Right cardiac atrium (tissue), 5 donors: ENCODE data around the gene SERTAD1. TPM values are rescaled to one million over a fixed set of nuclear protein-coding genes. Genes with fewer than 3 reads are reported as not detected.

Source experiments
- ATAC-seq, 2 donors: fragments of 200-7000 bp; cut with Tn5 transposase; one replicate each; pipeline versions ENCODE4 v1.8.0 to v1.9.1; 2020; ENCODE audit warnings: moderate library complexity in 2 of 2, mild to moderate bottlenecking in 1 of 2
- DNase-seq, 3 donors: peaks; one replicate each; pipeline ENCODE4 v3.0.0-alpha.2; 2020
- H3K27ac ChIP-seq: one replicate; pipeline ENCODE4 v1.5.1; 2013; ENCODE audit warnings: mild to moderate bottlenecking, low read length, control low read depth, moderate library complexity
- H3K27me3 ChIP-seq: one replicate; pipeline ENCODE4 v1.6.1; 2013; ENCODE audit not compliant: control insufficient read depth, insufficient read depth
- H3K4me1 ChIP-seq: one replicate; pipeline ENCODE4 v1.6.1; 2013; ENCODE audit warnings: low read length; ENCODE audit not compliant: control insufficient read depth, insufficient read depth
- H3K4me3 ChIP-seq: one replicate; pipeline ENCODE4 v1.5.1; 2013; ENCODE audit warnings: low read length, control low read depth
- H3K9me3 ChIP-seq: one replicate; pipeline ENCODE4 v1.6.1; 2013; ENCODE audit warnings: low read length; ENCODE audit not compliant: control insufficient read depth
- WGBS: extraction: QIAGEN DNeasy Blood & Tissue Kit; methylation state at CpG from one replicate; pipeline ENCODE4 v1.1.7; 2013; 5-methylcytosine and 5-hydroxymethylcytosine counted together
- intact Hi-C, 4 donors: fragments of 100-400 bp; cut with DNase I; formaldehyde crosslinking; loops; one replicate each; pipeline versions ENCODE4 v1.11.0 to v1.14.0; 2022 to 2023
- polyA plus RNA-seq: library from polyadenylated mRNA; stranded (reverse); fragments of 200-250 nt; gene quantifications from one replicate; pipeline ENCODE4 v1.2.3, GENCODE V29; 2013
- total RNA-seq, 4 donors: library from RNA; stranded (reverse); fragmentation: NEBNext Ultra II Directional; extraction: Animal tissue kit (Norgen Biotek cat#: 25700); gene quantifications; one replicate each; pipeline ENCODE4 v1.2.1, GENCODE V29; 2021
- donor health status: healthy with polysubstance abuse.
- donor health status: DM: no; HTN: yes; CAD: no.
- donor health status: DM: no; HTN: no; CAD: no.
- donor health status: DM: no; HTN: yes; CAD: no; lungs with severe emphysema.
- donor health status: DM: yes; HTN: yes; CAD: no.

The SERTAD1 gene
- total and polyA plus RNA-seq, 5 donors, result 8.9 to 18.4 (median 10.3) TPM

- Histone ChIP-seq H3K9me3 (no peaks in the 10 kb centered on the region), H3K4me1 (peaks cover 2% of the 10 kb centered on the region), H3K27ac (no peak overlapping the region), H3K27me3 (no peaks in the 10 kb centered on the region), H3K4me3 (no peak overlapping the region)
- intact Hi-C loops, result no loop called here
- 73% methylated on average over 16 of the region's 16 CpGs for WGBS
- no peak for ATAC-seq
- peak in 1 of 3 donors; percentile 1 for DNase-seq
Measured at GRCh38 chr19:40421993-40422747, 3.6 kb downstream of the SERTAD1 start.

- H3K4me1 ChIP-seq, result peaks cover 3% of the 10 kb centered on the region
- ATAC-seq (peak; percentile 88 to 91), DNase-seq (peak; percentile 96 to 99 (median 98))
- H3K4me3 ChIP-seq, result peak overlapping the region; percentile 44
- H3K27ac ChIP-seq, result peak overlapping the region; percentile 99
- intact Hi-C loops, result no loop called here
- H3K9me3 ChIP-seq, result no peaks in the 10 kb centered on the region
- WGBS, result 2% methylated on average over 56 of the region's 56 CpGs
- no peaks in the 10 kb centered on the region for H3K27me3 ChIP-seq
Measured at GRCh38 chr19:40420766-40421765, 4.7 kb downstream of the SERTAD1 start.

- Histone ChIP-seq H3K9me3 (no peaks in the 10 kb centered on the region), H3K4me3 (peak overlapping the region; percentile 44), H3K27me3 (no peaks in the 10 kb centered on the region), H3K4me1 (peaks cover 3% of the 10 kb centered on the region), H3K27ac (peak overlapping the region; percentile 99)
- DNase-seq (no peak), ATAC-seq (no peak)
- 64% methylated on average over 14 of the region's 14 CpGs for WGBS
- intact Hi-C loops, result no loop called here
Measured at GRCh38 chr19:40420451-40420765, 5.4 kb downstream of the SERTAD1 start.

- ATAC-seq, result no peak
- no peaks in the 10 kb centered on the region for H3K9me3 ChIP-seq
- DNase-seq, result peak in 2 of 3 donors; percentile 20 to 44
- H3K27ac ChIP-seq, result no peak overlapping the region
- peaks cover 4% of the 10 kb centered on the region for H3K4me1 ChIP-seq
- intact Hi-C loops, result no loop called here
- WGBS, result 91% methylated on average over 5 of the region's 5 CpGs
- no peak overlapping the region for H3K4me3 ChIP-seq
- no peaks in the 10 kb centered on the region for H3K27me3 ChIP-seq
Measured at GRCh38 chr19:40419780-40420179, 6.0 kb downstream of the SERTAD1 start.

GRCh38 chr19:40419066-40419612 lies 6.7 kb downstream of the SERTAD1 start:
- intact Hi-C loops, result no loop called here
- DNase-seq (peak in 2 of 3 donors; percentile 58 to 69), ATAC-seq (no peak)
- H3K27ac ChIP-seq, result no peak overlapping the region
- no peak overlapping the region for H3K4me3 ChIP-seq
- no peaks in the 10 kb centered on the region for H3K9me3 ChIP-seq
- WGBS, result 81% methylated on average over 5 of the region's 5 CpGs
- H3K27me3 ChIP-seq, result no peaks in the 10 kb centered on the region
- H3K4me1 ChIP-seq, result peaks cover 6% of the 10 kb centered on the region

- 84% methylated on average over 3 of the region's 3 CpGs for WGBS
- ATAC-seq, result no peak
Measured at GRCh38 chr19:40418040-40418439, 7.8 kb downstream of the SERTAD1 start.

GRCh38 chr19:40417643-40417981 lies 8.2 kb downstream of the SERTAD1 start:
- intact Hi-C loops, result no loop called here
- DNase-seq (no peak), ATAC-seq (no peak)
- no peaks in the 10 kb centered on the region for H3K27me3 ChIP-seq
- no peak overlapping the region for H3K4me3 ChIP-seq
- H3K27ac ChIP-seq, result peak overlapping the region; percentile 61
- peaks cover 11% of the 10 kb centered on the region for H3K4me1 ChIP-seq
- WGBS, result 58% methylated on average over 4 of the region's 4 CpGs
- H3K9me3 ChIP-seq, result no peaks in the 10 kb centered on the region

More at GRCh38 chr19:40418040-40418439, 7.8 kb downstream of the SERTAD1 start:
- no peak for DNase-seq
- intact Hi-C loops, result no loop called here
- Histone ChIP-seq H3K9me3 (no peaks in the 10 kb centered on the region), H3K4me3 (no peak overlapping the region), H3K27me3 (no peaks in the 10 kb centered on the region), H3K27ac (peak overlapping the region; percentile 61), H3K4me1 (peaks cover 11% of the 10 kb centered on the region)

- no peaks in the 10 kb centered on the region for H3K27me3 ChIP-seq
- DNase-seq (peak; percentile 76 to 91 (median 86)), ATAC-seq (peak; percentile 22 to 54)
- intact Hi-C loops, result no loop called here
- peak overlapping the region; percentile 61 for H3K27ac ChIP-seq
- H3K9me3 ChIP-seq, result no peaks in the 10 kb centered on the region
- WGBS, result 29% methylated on average over 16 of the region's 16 CpGs
- no peak overlapping the region for H3K4me3 ChIP-seq
- H3K4me1 ChIP-seq, result peaks cover 12% of the 10 kb centered on the region
Measured at GRCh38 chr19:40416918-40417642, 8.7 kb downstream of the SERTAD1 start.

- no peak overlapping the region for H3K27ac ChIP-seq
- no peak for ATAC-seq
Measured at GRCh38 chr19:40415768-40416167, 10.0 kb downstream of the SERTAD1 start.

More at GRCh38 chr19:40415768-40416167, 10.0 kb downstream of the SERTAD1 start:
- H3K4me3 ChIP-seq, result no peak overlapping the region
- intact Hi-C loops, result no loop called here
- DNase-seq, result peak in 2 of 3 donors; percentile 16 to 30
- no peaks in the 10 kb centered on the region for H3K9me3 ChIP-seq
- H3K27me3 ChIP-seq, result no peaks in the 10 kb centered on the region
- 95% methylated on average over 2 of the region's 2 CpGs for WGBS
- peaks cover 13% of the 10 kb centered on the region for H3K4me1 ChIP-seq
